HG03135 (cell line): ENCODE measurements around the gene KLRD1.
"Not testable (repeated sequence)": the region's sequence is repeated elsewhere in the genome, so short reads cannot be mapped to it uniquely, and the experiment has no call there.

Experiments used
- ATAC-seq: cut with Tn5 transposase; IDR thresholded peaks from one replicate; pipeline ENCODE4 v1.9.1; 2021; ENCODE audit warnings: mild to moderate bottlenecking, moderate library complexity; ENCODE audit not compliant: unreplicated experiment

The KLRD1 gene

GRCh38 chr12:10336196-10336595, 28.5 kb downstream of the KLRD1 start:
- not testable (repeated sequence) for ATAC-seq

DNA sequence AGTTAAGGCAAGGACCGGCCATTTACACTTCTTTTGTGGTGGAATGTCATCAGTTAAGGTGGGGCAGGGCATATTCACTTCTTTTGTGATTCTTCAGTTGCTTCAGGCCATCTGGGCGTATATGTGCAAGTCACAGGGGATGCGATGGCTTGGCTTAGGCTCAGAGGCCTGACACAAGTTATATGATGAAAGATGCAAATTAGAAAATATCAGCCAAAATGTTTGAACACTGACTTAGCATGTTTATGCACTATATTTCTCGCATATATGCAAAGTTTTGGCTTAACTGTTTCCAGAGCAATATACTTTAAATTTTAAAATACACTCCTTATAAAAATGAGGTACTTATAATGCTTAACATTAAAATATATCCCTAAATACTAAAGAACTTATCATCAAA, 30.8 kb downstream of the KLRD1 start:
- not testable (repeated sequence) for ATAC-seq

DNA sequence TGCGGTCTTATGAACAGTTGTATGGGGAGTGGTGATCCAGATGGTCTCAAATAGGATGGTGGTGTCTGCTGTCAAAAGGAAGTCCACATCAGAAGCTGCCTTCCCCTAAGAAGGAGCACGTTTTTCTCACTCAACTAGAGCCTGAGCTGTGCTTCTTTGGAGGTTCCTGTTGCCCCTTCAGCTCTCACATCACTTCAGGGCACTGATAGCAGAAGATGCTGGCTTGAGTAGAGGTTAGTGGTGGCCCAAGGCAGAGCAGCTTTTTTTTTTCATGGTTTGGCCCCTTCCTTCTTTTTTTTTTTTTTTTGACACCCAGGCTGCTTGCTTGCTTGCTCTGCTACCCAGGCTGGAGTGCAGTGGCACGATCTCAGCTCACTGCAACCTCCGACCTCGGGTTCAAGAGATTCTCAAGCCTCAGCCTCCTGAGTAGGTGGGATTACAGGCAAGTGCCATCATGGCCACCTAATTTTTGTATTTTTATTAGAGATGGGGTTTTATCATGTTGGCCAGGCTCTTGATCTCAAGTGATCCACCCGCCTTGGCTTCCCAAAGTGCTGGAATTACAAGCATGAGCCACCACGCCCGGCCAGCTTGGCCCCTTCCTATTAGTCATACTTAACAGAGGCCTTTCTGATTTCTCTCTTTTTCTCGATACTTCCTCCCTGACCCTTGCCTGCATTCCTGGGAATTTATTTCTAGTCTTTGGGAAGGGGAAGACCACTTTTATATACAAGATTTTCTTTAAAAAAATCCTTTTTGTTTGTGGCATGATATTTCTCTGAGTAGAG, 31.6 kb downstream of the KLRD1 start:
- ATAC-seq: no peak

DNA sequence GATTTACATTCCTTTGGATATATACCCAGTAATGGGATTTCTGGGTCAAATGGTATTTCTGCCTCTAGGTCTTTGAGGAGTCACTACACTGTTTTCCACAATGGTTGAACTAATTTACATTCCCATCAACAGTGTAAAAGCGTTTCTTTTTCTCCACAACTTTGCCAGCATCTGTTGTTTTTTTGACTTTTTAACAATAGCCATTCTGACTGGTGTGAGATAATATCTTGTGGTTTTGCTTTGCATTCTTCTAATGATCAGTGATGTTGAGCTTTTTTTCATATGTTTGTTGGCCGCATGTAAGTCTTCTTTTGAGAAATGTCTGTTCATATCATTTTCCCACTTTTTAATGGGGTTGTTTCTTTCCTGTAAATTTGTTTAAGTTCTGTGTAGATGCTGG, 33.3 kb downstream of the KLRD1 start:
- not testable (repeated sequence) for ATAC-seq

DNA sequence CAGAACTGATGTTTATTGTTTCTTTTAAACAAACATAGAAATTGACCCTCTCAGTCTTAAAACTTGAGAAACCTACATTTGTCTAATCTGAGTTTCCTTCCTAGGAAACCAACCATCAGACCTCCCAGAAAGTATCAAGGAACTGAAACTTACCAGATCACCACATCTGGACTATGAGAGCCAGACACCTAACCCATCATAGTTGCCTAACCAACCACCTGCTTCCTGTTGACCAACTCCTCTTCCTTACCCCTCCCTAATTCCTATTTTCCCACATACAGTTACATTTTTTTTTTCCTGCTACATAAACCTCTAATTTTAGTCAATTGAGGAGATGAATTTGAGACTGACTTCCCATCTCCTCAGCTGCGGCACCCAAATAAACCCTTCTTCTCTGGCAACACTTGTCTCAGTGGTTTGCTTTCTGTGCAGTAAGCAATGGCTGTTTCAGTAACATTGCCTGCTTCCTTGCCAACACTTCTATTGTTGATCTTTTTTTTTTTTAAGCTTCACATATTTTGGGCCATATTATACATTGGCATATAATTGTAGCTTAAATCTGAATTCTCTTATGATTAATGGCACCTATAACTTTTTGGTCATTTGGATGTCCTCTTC, 34.3 kb downstream of the KLRD1 start:
- ATAC-seq: no peak

DNA sequence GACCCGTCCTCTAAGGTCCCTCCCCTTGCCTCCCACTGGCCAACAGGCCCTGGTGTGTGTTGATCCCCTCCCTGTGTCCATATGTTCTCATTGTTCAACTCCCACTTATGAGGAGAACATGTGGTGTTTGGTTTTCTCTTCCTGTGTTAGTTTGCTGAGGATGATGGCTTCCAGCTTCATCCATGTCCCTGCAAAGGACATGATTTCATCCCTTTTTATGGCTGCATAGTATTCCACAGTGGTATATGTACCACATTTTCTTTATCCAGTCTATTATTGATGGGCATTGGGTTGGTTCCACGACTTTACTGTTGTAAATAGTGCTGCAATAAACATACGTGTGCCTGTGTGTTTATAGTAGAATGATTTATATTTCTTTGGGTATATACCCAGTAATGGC, 43.8 kb downstream of the KLRD1 start:
- not testable (repeated sequence) for ATAC-seq

- ATAC-seq: no peak
Observed at GRCh38 chr12:10354071-10354470, 46.4 kb downstream of the KLRD1 start.

DNA sequence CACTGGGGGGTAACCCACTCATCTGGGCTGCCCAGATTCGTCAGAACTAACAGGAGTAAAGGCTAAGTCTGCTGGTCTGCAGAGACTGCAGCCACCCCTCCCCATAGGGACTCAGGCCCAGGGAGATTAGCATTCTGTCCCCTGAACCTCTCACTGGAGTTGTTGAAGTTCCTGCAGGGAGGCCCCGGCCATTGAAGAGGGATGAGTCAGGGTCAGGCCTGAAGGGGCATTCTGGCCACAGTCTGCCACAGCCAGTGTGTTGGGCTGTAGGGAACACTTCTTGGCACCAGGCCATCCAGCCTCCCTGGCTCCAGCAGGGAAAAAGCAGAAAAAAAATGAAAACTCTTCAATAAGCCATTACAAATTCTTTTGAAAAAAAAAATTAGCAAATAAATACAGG, 46.8 kb downstream of the KLRD1 start:
- ATAC-seq: no peak

GRCh38 chr12:10358131-10358530, 50.5 kb downstream of the KLRD1 start:
- no peak for ATAC-seq

GRCh38 chr12:10358969-10359368, 51.3 kb downstream of the KLRD1 start:
- ATAC-seq: no peak

DNA sequence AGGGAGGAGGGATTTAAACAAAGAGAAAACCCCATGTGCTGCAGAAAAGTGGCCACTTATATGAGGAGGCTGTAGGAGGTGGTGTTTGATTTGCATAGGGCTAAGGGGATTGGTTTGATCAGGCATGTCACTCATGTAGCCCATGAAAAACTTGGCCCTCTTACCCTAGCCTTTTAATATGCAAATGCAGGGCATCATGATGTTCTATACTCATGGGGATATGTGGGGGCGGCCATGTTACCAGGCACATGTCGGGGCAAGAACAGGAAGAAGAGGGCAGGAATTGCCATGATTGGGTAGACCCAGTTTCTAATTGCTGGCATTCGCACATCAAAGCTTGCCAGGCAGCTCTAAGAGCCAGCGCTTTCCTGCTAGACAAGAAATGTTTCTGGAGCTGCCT, 53.4 kb downstream of the KLRD1 start:
- ATAC-seq: no peak

DNA sequence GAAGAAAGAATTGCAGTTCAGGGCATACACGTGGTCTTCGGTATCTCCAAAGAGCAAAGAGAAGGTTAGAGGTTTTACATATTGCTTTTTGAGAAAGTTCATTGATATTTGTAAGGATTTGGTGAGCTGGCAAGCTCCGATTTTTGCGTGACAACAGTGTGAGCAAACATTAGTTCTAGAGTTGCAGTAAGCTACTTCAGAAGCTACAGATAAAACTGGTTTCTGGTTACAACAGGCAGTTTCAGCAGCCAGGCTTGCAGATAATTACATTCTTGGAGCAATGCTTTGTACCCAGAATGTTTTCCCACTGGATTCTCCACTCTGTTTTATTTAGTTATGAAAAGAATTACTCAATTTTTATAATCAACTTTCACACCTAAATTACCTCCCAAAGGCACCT, 54.0 kb downstream of the KLRD1 start:
- no peak for ATAC-seq

- no peak for ATAC-seq
Observed at GRCh38 chr12:10362325-10362724, 54.7 kb downstream of the KLRD1 start.

GRCh38 chr12:10362828-10363657, 55.4 kb downstream of the KLRD1 start:
- ATAC-seq: no peak

- ATAC-seq: no peak
Observed at GRCh38 chr12:10363658-10363913, 55.9 kb downstream of the KLRD1 start.

DNA sequence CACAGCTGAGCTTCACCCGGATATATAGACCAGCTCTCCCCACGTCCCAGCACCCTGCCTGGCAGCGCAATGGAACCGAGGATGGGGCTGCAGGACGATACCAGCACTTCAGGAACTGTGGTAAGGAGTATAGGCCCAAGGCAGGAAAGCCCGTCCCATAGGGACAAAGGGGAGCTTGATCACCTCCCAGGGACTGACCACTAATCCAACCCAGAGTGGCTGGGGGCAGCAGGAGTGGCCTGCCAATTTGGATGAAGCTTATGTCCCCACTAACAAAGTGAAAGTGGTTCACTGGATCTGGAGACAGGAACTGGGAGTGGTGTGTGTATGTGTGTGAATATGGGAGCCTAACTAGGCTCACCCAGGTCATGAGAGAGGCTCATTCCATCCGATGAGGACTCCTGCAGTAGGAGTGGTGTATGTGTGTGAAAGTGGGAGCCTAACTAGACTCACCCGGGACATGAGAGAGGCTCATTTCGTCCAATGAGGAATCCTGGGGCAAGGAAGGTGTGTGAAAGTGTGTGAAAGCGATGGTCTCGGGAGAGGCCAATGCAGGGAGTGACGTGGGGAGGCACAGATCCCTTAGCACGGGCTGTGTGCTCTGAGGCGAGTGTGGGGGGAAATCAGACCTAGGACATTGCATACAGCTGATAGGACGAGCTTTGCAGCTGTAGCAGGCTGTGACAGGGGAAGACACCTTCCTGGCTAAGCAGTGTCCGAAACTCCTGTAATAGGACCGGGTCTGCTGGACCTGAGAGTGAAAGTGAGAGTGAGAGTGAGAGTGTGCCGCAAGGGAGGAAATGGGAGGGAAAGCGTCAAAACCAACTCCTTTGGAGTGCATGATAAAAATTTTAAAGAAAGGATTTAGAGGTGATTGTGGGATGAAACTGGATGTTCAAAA, 56.5 kb downstream of the KLRD1 start:
- ATAC-seq: peak; percentile 75

DNA sequence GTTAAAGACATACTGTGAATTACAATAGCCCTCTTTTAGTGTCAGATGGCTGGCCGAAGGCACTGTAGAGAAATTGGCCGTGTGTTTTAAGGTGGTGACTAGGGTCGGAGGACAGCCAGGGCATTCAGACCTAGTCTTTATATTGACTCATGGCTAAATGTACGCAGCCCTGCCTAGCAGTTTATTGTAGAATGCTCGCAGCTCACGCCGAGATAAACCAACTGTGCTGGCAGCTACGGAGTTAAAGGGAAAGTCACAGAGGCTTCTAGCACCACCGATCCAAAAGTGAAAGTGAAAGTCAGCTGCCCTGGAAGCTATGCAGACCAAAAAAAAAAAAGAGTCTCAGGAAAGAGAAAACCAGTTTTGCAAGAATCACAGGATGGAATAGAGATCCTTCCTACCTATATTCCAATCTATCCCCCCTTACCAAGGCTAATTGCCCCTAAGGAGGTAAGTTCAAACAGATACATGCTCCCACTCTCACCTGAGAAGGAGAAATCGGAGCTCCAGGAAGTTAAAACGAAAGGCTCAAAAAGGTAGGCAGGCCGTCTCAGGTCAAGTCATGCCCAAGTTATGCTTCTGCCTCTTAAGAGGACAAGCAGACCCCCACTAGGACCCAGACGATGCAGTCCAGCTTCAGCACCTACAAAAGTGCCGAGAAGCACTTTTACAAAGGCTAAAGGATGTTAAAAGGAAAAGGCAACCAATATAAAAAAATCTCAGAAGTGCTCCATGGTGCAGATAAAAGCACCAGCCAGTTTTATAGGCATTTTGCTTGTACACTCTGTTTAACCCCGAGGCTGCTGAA, 57.3 kb downstream of the KLRD1 start:
- ATAC-seq: peak; percentile 66

DNA sequence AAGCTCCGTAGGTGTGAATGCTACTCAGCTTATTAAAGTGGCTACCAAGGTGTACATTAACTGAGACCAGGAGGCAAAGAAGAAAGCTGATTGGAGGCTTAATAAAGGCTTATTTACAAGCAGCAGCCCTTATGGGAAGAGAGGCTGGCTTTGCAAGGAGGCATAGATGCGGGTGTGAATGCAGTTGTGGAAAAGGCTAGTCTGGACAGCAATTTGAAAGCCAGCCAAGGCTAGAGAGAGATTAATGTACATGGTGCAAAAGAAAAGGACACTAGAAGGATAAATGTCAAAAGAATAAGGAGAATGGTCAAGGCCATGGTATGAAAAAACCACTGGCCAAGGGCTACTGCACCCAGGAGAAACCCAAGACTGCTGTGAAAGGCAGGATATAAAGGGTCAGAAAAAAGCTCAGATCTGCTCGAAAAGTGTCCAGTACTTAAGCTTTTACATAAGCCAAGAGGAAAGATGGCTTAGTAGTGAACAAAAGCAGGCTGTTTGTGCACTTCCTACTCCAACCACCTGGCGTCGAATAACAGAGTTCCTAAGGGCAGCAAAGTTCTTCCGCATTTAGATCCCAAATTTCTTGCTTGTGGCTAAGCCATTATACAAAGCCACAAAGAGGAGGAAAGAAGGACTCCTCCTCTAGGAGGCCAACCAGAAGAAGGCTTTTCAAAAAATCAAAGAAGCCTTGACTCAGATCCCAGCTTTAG, 58.2 kb downstream of the KLRD1 start:
- ATAC-seq: no peak

DNA sequence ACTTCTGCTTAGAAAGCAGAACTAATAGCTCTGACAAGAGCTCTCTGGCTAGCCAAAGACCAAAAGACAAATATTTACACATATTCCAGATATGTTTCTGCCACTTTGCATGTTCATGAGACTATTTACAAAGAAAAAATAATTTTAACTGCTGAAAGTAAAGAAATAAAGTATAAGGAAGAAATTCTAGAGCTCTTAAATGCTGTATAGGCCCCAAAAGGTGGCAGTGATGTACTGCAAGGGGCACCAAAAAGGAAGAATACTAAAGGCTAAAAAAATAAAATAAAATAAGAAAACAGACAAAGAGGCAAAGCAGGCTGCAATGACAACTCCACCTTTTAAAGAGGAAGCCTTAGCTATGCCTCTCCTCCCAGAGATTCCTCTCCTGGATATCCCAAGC, 59.2 kb downstream of the KLRD1 start:
- ATAC-seq: no peak

DNA sequence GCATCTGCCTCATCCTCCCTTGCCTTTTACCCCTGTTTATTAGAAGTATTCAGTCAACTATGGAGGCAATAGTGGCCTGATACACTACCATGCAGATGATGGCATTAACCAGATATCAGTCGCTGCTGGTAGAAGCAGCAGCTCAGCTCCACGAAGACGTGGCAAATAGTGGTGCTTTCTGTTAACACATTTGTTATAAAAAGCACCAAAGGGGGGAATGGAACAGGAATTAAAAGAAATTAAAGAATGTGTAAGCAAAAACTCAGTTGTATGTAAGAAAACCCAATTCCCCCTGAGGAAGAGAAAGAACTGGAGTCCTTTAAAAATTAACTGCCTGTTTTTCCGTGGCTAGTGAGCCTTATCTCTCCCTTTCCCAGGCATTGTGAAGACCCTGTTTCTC, 60.0 kb downstream of the KLRD1 start:
- not testable (repeated sequence) for ATAC-seq
